Effector memory CD4-positive, alpha-beta T cell (primary cell): ENCODE data around the gene MT1X.
A peak's percentile ranks its signal among the peaks of the same experiment; 100 is the strongest.
"Not testable (repeated sequence)": the region's sequence is repeated elsewhere in the genome, so short reads cannot be mapped to it uniquely, and the experiment has no call there.

Experiments
- DNase-seq, 3 donors: peaks; one replicate each; pipeline ENCODE4 v3.0.0-alpha.2; 2020
- H3K27ac ChIP-seq: 2 replicates; pipeline ENCODE4 v1.7.0; 2013; ENCODE audit warnings: mild to moderate bottlenecking, low read length, moderate library complexity; ENCODE audit not compliant: insufficient read depth, poor library complexity, severe bottlenecking
- H3K27me3 ChIP-seq: replicated peaks from 2 replicates; pipeline ENCODE4 v1.7.0; 2013; ENCODE audit warnings: mild to moderate bottlenecking, low read length; ENCODE audit not compliant: insufficient read depth, control insufficient read depth, poor library complexity, severe bottlenecking
- H3K36me3 ChIP-seq: 2 replicates; pipeline ENCODE4 v1.7.0; 2013; ENCODE audit warnings: mild to moderate bottlenecking, low read length, moderate library complexity; ENCODE audit not compliant: control insufficient read depth, insufficient read depth
- H3K4me1 ChIP-seq: 2 replicates; pipeline ENCODE4 v1.7.0; 2013; ENCODE audit warnings: low read length, mild to moderate bottlenecking; ENCODE audit not compliant: control insufficient read depth, insufficient read depth, poor library complexity, severe bottlenecking
- H3K4me3 ChIP-seq: 2 replicates; pipeline ENCODE4 v1.7.0; 2013; ENCODE audit warnings: low read length, low read depth, mild to moderate bottlenecking; ENCODE audit not compliant: insufficient read depth, poor library complexity, severe bottlenecking
- H3K9me3 ChIP-seq: 2 replicates; pipeline ENCODE4 v1.7.0; 2013; ENCODE audit warnings: mild to moderate bottlenecking, low read length, moderate library complexity; ENCODE audit not compliant: control insufficient read depth

Gene MT1X

DNA sequence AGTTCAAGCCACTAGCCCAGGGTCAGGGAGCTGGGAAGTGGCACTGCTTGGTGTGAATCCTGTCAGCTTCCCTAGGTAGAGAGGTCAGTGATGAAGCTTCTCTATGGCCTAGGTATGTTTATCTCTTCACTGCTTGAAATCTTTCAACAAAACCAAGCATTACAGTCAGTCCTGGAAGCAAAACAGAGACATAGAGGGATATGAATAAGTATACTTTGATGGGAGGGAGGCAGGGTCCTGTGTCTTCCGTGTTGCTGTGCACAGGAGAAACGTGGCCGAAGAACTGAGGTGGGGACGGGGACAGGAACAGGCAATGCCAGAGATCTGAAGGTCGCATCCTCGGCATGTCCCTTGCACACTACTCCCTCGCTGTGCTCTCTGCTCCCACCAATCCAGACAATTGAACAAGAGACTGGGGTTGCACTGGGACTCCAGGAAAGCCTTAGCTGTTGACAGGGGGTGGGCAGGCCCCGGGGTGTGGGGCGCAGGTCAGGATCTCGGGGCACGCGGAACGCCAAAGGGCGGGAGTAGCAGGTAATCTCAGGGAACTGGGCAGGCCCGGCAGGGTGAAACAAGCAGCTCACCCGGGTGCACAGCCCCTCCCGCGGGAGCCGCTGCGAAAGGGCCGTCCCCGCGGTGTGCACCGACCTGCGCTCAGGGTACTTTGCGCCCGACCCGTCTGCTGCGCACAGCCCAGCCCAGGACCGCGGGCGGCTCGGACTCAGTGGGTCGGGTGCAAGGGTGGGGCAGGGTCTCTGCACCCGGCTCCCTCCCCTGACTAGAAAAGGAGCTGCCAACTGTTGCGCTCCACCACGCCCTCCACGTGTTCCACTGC is 13.0 kb upstream of the MT1X start, which contains the start of gene MT1H:
MT1H (plus strand) TSS at position 810 of the 835 bp plus-strand sequence. CDS start 71 bp downstream, outside the sequence.
- DNase-seq: no peak
- Histone ChIP-seq H3K27me3 (peaks cover 25% of the 10 kb centered on the region), H3K4me1 (peaks cover 4% of the 10 kb centered on the region), H3K36me3 (no peaks in the 10 kb centered on the region), H3K4me3 (no peak within 1 kb of the TSS), H3K27ac (no peak within 1 kb of the TSS), H3K9me3 (no peaks in the 10 kb centered on the region)

DNA sequence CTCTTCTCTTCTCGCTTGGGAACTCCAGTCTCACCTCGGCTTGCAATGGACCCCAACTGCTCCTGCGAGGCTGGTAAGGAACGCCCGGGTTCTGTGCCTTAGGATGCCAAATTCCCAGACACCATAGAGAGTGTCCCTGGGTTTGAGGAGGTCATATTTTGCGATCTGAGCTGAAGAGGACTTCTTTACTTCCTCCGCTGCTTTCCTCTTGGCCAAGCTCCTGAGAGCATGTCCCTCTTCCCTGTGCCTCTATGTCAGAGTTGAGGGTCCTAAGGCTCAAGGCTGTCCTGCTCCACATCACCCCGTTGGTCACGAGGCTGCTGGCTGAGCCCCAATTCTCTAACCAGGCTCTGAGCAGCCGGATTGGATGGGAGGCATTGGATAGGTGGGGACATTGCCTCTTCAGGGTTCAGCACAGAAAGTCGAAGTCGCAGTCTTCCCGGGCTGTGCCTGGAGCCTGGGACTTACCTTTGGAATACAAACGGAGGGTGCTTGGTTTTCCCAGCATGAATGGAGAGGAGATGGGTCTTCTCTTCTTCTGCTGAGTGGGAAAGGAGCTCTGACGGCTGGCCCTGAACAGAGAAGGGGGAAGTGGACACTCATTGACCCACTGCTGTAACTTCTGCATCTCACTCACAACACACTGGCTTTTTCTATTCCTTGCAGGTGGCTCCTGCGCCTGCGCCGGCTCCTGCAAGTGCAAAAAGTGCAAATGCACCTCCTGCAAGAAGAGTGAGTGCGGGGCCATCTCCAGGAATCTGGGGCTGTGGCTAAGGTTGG is 12.2 kb upstream of the MT1X start:
- no peaks in the 10 kb centered on the region for H3K9me3 ChIP-seq
- peaks cover 4% of the 10 kb centered on the region for H3K4me1 ChIP-seq
- H3K27ac ChIP-seq: no peak overlapping the region
- H3K4me3 ChIP-seq: no peak overlapping the region
- DNase-seq: no peak
- H3K27me3 ChIP-seq: peaks cover 25% of the 10 kb centered on the region
- no peaks in the 10 kb centered on the region for H3K36me3 ChIP-seq

DNA sequence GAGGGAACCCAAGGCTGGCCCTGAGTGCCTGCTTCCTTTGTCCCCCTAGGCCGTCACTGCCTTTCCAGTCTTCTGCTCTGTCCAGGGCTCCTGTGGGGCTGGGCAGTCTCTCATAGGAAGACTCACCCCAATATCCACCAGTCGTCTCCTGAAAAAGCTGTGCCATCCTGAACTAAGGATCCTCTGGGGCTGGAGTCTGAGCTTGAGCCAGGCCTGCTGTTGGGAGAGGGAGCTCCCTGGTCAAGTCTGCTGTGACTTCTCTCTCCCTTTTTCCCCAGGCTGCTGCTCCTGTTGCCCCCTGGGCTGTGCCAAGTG is 11.7 kb upstream of the MT1X start:
- no peak overlapping the region for H3K4me3 ChIP-seq
- peaks cover 25% of the 10 kb centered on the region for H3K27me3 ChIP-seq

DNA sequence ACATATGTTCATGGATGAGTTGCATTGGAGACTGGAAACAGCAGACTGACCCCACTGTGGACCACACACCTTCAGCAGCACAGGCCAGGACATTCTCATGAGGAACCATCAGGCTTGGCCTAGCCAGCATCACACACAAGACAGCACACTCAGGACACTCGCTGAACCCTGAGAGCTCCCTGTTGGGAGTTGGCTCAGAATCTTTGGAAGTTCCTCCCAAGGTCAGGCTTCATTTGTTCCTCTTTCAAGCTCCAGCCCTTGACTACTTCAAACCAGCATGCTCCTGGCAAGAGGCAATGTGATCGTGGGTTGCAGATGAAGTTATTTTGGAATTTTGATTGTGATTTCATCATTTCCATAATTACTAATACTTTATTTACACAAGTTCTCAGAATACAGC is 10.6 kb upstream of the MT1X start:
- H3K27ac ChIP-seq, DNase-seq, H3K9me3 ChIP-seq, H3K36me3 ChIP-seq, H3K4me3 ChIP-seq: not testable (repeated sequence)
- Histone ChIP-seq H3K4me1 (peaks cover 10% of the 10 kb centered on the region), H3K27me3 (peaks cover 25% of the 10 kb centered on the region)

More for the DNA sequence above, 11.7 kb upstream of the MT1X start:
- Histone ChIP-seq H3K36me3 (no peaks in the 10 kb centered on the region), H3K27ac (no peak overlapping the region), H3K4me1 (peaks cover 5% of the 10 kb centered on the region), H3K9me3 (no peaks in the 10 kb centered on the region)
- no peak for DNase-seq

DNA sequence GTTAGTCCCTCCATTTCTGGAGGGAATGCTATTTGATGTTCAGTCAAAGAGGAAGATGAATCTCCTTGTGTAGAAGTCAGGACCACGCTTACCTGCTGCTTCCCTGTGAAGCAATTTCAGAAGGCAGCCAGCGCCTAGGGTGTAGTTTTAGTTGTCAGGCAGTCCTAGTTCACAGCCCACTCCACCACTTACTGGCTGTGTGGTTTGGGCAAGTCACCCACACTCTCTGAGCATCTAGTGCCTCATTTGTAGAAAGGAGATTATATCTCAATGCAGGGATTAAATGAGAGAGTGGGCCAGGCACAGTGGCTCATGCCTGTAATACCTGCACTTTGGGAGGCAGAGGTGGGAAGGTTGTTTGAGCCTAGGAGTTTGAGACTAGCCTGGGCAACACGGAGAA is 10.1 kb upstream of the MT1X start:
- H3K4me1 ChIP-seq: peaks cover 10% of the 10 kb centered on the region

DNA sequence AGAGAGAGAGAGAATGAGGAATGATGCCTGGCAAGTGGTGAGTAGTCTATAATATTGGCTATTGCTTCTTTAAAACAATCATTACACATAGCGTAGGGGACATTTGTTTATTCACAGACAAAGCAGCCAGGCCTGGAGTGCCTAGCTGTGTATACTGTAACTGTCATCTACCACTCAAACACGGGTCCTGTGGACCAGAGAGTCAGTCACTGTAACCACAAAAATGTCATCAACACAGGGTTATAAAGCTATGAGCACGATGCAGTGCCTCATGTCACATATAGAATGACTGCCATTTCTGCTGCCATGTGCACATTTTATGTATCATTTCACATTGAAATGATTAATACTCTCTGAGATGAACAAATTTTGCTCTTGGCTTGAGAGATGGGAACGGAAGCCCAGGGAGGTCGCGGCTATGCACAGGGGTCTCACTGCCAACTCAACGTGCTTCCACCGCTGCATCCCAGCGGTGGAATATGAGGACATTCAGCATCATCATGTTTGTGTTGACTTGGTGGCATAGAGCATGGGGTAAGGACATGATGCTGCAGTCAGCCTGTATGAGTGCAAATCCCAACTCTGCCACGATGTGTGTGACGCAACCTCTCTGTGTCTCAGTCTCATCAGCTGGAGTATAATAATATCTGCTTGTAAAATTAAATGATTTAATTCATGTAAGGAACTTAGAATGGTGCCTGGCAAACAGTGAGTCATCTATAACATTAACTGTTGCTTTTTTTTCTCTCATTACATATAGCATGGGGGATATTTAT is 9.3 kb upstream of the MT1X start:
- DNase-seq: no peak
- H3K27ac ChIP-seq: no peak overlapping the region
- H3K4me3 ChIP-seq: no peak overlapping the region
- no peaks in the 10 kb centered on the region for H3K9me3 ChIP-seq
- no peaks in the 10 kb centered on the region for H3K36me3 ChIP-seq
- peaks cover 10% of the 10 kb centered on the region for H3K4me1 ChIP-seq
- H3K27me3 ChIP-seq: peaks cover 19% of the 10 kb centered on the region

More for the DNA sequence above, 10.1 kb upstream of the MT1X start:
- not testable (repeated sequence) for H3K36me3 ChIP-seq, H3K27ac ChIP-seq, H3K9me3 ChIP-seq, H3K4me3 ChIP-seq, DNase-seq
- H3K27me3 ChIP-seq: peaks cover 25% of the 10 kb centered on the region

DNA sequence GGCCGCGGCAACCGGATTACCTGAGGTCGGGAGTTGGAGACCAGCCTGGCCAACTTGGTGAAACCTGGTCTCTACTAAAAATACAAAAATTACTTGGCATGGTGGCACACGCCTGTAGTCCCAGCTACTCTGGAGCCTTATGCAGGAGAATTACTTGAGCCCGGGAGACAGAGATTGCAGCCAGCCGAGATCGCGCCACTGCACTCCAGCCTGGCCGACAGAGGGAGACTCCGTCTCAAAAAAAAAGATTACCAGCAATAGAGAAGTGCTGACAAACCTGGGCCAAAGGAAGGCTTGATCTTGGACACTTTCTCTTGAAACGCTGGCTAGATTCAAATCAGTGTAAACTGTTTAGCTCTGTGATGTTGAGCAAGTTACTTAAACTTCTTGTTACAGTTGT is 8.3 kb upstream of the MT1X start:
- Histone ChIP-seq H3K4me1 (peaks cover 6% of the 10 kb centered on the region), H3K9me3 (no peaks in the 10 kb centered on the region), H3K4me3 (no peak overlapping the region), H3K27me3 (peaks cover 13% of the 10 kb centered on the region), H3K36me3 (no peaks in the 10 kb centered on the region), H3K27ac (no peak overlapping the region)
- DNase-seq: no peak

DNA sequence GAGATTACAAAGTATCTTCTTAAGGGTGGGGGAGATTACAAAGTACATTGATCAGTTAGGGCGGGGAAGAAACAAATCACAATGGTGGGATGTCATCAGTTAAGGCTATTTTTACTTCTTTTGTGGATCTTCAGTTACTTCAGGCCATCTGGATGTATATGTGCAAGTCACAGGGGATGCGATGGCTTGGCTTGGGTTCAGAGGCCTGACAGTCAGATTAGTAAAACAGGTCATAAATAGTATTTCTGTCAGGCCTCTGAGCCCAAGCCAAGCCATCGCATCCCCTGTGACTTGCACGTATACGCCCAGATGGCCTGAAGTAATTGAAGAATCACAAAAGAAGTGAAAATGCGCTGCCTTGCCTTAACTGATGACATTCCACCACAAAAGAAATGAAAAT is 7.7 kb upstream of the MT1X start:
- not testable (repeated sequence) for H3K36me3 ChIP-seq, DNase-seq, H3K9me3 ChIP-seq, H3K4me3 ChIP-seq, H3K4me1 ChIP-seq, H3K27ac ChIP-seq, H3K27me3 ChIP-seq

DNA sequence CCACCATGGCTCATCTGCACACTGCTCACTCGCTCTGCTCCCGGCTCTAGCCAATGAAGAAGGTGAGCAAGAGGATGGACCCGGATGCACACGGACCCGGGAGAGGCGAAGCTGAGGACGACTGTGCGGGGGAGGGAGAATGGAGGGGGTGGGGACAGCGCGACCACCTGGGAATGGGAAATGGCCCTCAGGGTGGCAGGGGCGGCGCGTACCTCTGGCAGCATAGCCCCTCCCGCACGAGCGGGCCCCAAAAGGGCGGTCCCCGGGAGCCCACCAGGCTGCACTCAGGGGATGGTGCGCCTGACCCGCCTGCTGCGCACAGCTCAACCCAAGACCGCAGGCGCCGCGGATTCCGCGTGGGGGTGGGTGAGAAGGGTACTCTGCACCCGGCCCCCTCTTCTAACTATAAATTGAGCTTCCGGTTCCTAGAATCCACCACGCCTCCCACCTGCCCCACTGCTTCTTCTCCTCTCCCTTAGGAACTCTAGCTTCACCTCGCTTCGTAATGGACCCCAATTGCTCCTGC is 6.5 kb upstream of the MT1X start:
- Histone ChIP-seq H3K4me1 (peaks cover 6% of the 10 kb centered on the region), H3K4me3 (peak overlapping the region; percentile 45), H3K9me3 (no peaks in the 10 kb centered on the region), H3K36me3 (no peaks in the 10 kb centered on the region), H3K27me3 (no peaks in the 10 kb centered on the region), H3K27ac (no peak overlapping the region)
- DNase-seq: no peak
